SH-SY5Y (cell line): ENCODE data around the gene SPACA4.

ENCODE experiments used
- GATA2 ChIP-seq: IDR thresholded peaks from 2 replicates; pipeline ENCODE4 v1.6.1; 2011; ENCODE audit warnings: mild to moderate bottlenecking, low read depth, low read length
- GATA3 ChIP-seq: IDR thresholded peaks from 2 replicates; pipeline ENCODE4 v1.6.1; 2011; ENCODE audit warnings: low read depth, mild to moderate bottlenecking, low read length, moderate library complexity

DNA sequence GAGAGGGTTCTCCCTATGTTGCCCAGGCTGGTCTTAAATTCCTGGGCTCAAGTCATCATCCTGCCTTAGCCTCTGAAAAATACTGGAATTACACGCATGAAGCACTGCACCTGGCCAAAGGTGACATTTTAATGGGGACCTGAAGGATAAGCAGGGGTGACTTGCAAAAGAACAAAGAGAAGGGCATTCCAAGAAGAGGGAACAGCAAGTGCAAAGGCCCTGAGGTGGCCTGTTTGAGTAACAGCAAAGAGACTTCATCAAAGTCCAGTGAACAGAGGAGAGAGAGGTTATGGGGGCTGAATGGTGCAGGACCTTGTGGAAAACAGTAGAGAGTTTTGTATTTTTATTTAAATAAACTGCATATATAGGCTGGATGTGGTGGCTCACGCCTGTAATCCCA is 35.3 kb downstream of the SPACA4 start:
- TF ChIP-seq GATA3 (no peak), GATA2 (no peak)
